Measurements from ENCODE around the gene SPINT1.

SPINT1 gene, protein sequence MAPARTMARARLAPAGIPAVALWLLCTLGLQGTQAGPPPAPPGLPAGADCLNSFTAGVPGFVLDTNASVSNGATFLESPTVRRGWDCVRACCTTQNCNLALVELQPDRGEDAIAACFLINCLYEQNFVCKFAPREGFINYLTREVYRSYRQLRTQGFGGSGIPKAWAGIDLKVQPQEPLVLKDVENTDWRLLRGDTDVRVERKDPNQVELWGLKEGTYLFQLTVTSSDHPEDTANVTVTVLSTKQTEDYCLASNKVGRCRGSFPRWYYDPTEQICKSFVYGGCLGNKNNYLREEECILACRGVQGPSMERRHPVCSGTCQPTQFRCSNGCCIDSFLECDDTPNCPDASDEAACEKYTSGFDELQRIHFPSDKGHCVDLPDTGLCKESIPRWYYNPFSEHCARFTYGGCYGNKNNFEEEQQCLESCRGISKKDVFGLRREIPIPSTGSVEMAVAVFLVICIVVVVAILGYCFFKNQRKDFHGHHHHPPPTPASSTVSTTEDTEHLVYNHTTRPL

GRCh38 chr15:40843885-40844695 lies at the start of gene SPINT1:
Gene SPINT1, plus strand, starts transcription at chr15:40844048. Its CDS starts 507 bp downstream, at chr15:40844555.
- H3K9ac ChIP-seq: peak within 1 kb of the TSS; percentile 78

DNA sequence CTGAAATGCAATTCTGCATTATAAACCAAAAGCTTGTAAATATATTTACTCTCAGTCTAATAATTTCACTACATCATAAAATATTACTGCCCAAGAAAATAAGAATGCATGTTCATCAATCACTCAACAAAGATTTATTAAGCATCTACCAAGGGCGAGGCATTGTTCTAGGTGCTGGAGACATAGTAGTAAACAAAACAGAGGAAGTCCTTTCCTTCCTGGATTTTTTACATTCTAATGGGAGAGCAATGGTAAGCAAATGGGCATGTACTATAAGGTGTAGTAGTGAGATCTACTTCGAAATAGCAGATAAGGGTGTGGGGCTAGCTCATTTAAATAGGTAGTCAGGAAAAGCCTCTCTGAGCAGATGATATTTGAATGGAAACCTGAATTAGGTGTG lies 47.8 kb upstream of the SPINT1 start:
- H3K9me3 ChIP-seq: no peaks in the 10 kb centered on the region
- no peak overlapping the region for H3K4me2 ChIP-seq
- no peak overlapping the region for H3K27ac ChIP-seq
- H3K9ac ChIP-seq: no peak overlapping the region
- peaks cover 23% of the 10 kb centered on the region; the same call in 1 of the 2 replicates for H3K4me1 ChIP-seq
- TF ChIP-seq Cebpa-rat (IDR thresholded peaks at IDR 0.05): no peak
- H3K27me3 ChIP-seq: no peaks in the 10 kb centered on the region
- H4K20me1 ChIP-seq: no peaks in the 10 kb centered on the region
- peaks cover 25% of the 10 kb centered on the region; the same call in 1 of the 2 replicates for H3K36me3 ChIP-seq
- no peak overlapping the region for H3K4me3 ChIP-seq

More at GRCh38 chr15:40843885-40844695, at the start of gene SPINT1:
- 0 out of 2 replicates have a peak, but pooled peaks cover 2% of the 10 kb centered on the region for H3K27me3 ChIP-seq
- peaks cover 2% of the 10 kb centered on the region for H3K36me3 ChIP-seq
- H3K9me3 ChIP-seq: no peaks in the 10 kb centered on the region
- H3K4me1 ChIP-seq: peaks cover 43% of the 10 kb centered on the region
- peak within 1 kb of the TSS; percentile 77 for H3K27ac ChIP-seq
- peaks cover 30% of the 10 kb centered on the region for H4K20me1 ChIP-seq
- H3K4me2 ChIP-seq: peak within 1 kb of the TSS; percentile 92
- H3K4me3 ChIP-seq: peak within 1 kb of the TSS; percentile 93
- no peak for TF ChIP-seq Cebpa-rat (IDR thresholded peaks at IDR 0.05)

- no peak overlapping the region for H3K27ac ChIP-seq
- H3K9ac ChIP-seq: no peak overlapping the region
- H3K4me2 ChIP-seq: no peak overlapping the region
Measured at GRCh38 chr15:40796512-40796911, 47.3 kb upstream of the SPINT1 start.

DNA sequence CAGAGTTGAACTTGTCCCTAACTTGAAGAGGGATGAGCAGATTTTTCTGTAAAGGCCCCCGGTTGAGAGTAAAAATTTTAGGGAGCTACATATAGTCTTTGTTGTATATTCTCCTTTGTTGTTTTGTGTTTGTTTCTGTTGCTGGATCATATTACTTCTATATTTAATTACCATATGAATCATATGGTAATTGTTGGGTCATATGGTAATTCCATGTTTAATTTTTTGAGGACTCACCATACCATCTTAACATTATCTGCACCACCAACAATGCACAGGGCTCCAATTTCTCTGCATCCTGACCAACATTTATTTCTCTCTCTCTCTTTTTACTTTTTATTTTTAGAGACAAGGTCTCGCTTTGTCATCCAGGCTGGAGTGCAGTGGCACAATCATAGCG lies 44.3 kb upstream of the SPINT1 start:
- H3K27ac ChIP-seq: no peak overlapping the region
- TF ChIP-seq Cebpa-rat (IDR thresholded peaks at IDR 0.05): no peak
- no peak overlapping the region for H3K4me3 ChIP-seq
- no peaks in the 10 kb centered on the region for H3K9me3 ChIP-seq
- H3K4me1 ChIP-seq: peaks cover 23% of the 10 kb centered on the region; the same call in 1 of the 2 replicates
- H3K4me2 ChIP-seq: no peak overlapping the region
- no peaks in the 10 kb centered on the region for H3K27me3 ChIP-seq
- no peak overlapping the region for H3K9ac ChIP-seq
- H3K36me3 ChIP-seq: peaks cover 21% of the 10 kb centered on the region; the same call in 1 of the 2 replicates
- H4K20me1 ChIP-seq: no peaks in the 10 kb centered on the region

More at GRCh38 chr15:40796512-40796911, 47.3 kb upstream of the SPINT1 start:
- Histone ChIP-seq H3K4me3 (no peak overlapping the region), H3K27me3 (no peaks in the 10 kb centered on the region), H4K20me1 (no peaks in the 10 kb centered on the region), H3K9me3 (no peaks in the 10 kb centered on the region), H3K4me1 (peaks cover 23% of the 10 kb centered on the region; the same call in 1 of the 2 replicates), H3K36me3 (peaks cover 24% of the 10 kb centered on the region; the same call in 1 of the 2 replicates)
- no peak for TF ChIP-seq Cebpa-rat (IDR thresholded peaks at IDR 0.05)

GRCh38 chr15:40803076-40803475 lies 40.8 kb upstream of the SPINT1 start:
- Histone ChIP-seq H3K9ac (no peak overlapping the region), H3K27me3 (no peaks in the 10 kb centered on the region), H3K4me1 (peaks cover 20% of the 10 kb centered on the region), H4K20me1 (no peaks in the 10 kb centered on the region), H3K9me3 (no peaks in the 10 kb centered on the region), H3K4me2 (no peak overlapping the region), H3K4me3 (no peak overlapping the region), H3K36me3 (peaks cover 21% of the 10 kb centered on the region; the same call in 1 of the 2 replicates), H3K27ac (no peak overlapping the region)
- no peak for TF ChIP-seq Cebpa-rat (IDR thresholded peaks at IDR 0.05)

GRCh38 chr15:40803688-40804087 lies 40.2 kb upstream of the SPINT1 start:
- Histone ChIP-seq H3K4me3 (no peak overlapping the region), H3K4me2 (no peak overlapping the region), H3K36me3 (peaks cover 17% of the 10 kb centered on the region; the same call in 1 of the 2 replicates), H4K20me1 (no peaks in the 10 kb centered on the region), H3K27me3 (no peaks in the 10 kb centered on the region), H3K27ac (no peak overlapping the region), H3K9me3 (no peaks in the 10 kb centered on the region), H3K9ac (no peak overlapping the region), H3K4me1 (peaks cover 26% of the 10 kb centered on the region)
- TF ChIP-seq Cebpa-rat (IDR thresholded peaks at IDR 0.05): no peak

DNA sequence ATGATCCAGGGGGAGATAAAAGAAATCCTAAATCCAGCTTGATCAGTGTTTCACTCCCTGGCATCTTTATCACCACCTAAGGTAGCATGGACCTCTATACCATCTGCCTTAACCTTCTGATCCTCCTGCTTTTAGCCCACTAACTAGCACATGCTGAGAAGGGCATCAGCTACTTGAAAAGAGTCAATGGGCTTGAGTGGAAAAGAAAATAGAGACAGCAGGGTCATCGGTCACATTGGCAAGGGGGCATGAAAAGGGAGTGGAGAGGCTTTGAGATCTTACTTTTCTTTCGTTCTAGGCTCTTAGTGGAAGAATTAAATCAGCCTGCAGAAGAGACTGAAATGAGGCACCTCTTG lies 37.2 kb upstream of the SPINT1 start:
- H3K27ac ChIP-seq: peak overlapping the region; percentile 92
- no peaks in the 10 kb centered on the region for H3K9me3 ChIP-seq

DNA sequence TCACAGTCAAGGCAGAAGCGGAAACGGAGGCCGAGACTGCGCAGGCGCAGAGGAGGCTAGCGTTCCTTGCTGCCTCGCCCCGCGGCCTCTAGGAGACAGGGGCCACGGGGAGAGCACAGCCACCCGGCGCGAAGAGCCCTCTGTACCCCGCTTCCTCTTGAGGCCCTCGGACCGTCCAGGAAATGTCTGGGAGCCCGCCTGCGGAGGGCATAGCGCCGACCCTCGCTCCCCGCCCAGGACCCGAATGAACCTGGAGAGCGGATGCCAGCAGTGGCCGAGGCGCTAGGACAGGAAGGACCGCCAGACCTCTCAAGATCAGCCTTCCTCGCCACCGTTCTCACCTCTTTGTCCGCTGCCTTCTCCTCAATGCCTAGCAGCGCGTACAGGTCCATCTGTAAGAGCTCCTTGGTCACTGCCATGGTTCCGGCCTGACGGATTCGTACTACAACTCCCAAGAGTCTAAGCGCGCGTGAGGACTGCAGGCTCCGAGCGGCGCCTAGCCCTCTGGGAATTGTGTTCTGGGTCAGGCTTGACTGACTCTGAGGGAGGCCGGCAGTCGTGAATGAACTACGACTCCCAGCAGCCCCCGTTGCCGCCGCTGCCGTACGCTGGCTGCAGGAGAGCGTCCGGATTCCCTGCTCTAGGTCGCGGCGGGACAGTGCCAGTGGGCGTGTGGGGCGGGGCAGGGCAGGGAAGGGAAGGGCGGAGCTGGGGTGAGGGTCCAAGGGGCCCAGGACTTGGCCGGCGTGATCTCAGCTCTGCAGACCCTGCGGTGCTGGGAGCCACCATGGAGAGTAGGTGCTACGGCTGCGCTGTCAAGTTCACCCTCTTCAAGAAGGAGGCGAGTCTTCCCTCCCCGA lies 36.6 kb upstream of the SPINT1 start, which contains the start of the genes DNAJC17 and ZFYVE19:
Gene DNAJC17 (minus strand): TSS at position 446 of the 860 bp plus-strand sequence. CDS start 27 bp downstream, at position 419.
Gene ZFYVE19 (plus strand): TSS at position 62 of the 860 bp plus-strand sequence. CDS start 501 bp downstream, at position 563.
- peak within 1 kb of the TSS; percentile 92 for H3K9ac ChIP-seq
- TF ChIP-seq Cebpa-rat (IDR thresholded peaks at IDR 0.05): no peak
- peak within 1 kb of the TSS; percentile 82 for H3K4me3 ChIP-seq
- H3K36me3 ChIP-seq: peaks cover 22% of the 10 kb centered on the region; the same call in 1 of the 2 replicates
- peak within 1 kb of the TSS; percentile 92 for H3K27ac ChIP-seq
- peaks cover 25% of the 10 kb centered on the region for H3K4me1 ChIP-seq
- H3K27me3 ChIP-seq: no peaks in the 10 kb centered on the region
- peak within 1 kb of the TSS; percentile 89 for H3K4me2 ChIP-seq
- H3K9me3 ChIP-seq: no peaks in the 10 kb centered on the region
- no peaks in the 10 kb centered on the region for H4K20me1 ChIP-seq

More for the DNA sequence above, 37.2 kb upstream of the SPINT1 start:
- H4K20me1 ChIP-seq: no peaks in the 10 kb centered on the region
- peak overlapping the region; percentile 89 for H3K4me2 ChIP-seq
- H3K36me3 ChIP-seq: peaks cover 28% of the 10 kb centered on the region; the same call in 1 of the 2 replicates
- H3K4me3 ChIP-seq: peak overlapping the region; percentile 82
- no peak for TF ChIP-seq Cebpa-rat (IDR thresholded peaks at IDR 0.05)
- H3K9ac ChIP-seq: peak overlapping the region; percentile 92
- peaks cover 25% of the 10 kb centered on the region for H3K4me1 ChIP-seq
- H3K27me3 ChIP-seq: no peaks in the 10 kb centered on the region

All from BLaER1 (cell line).